Activated naive CD4-positive, alpha-beta T cell treated with anti-CD3 and anti-CD28 coated beads, Interleukin-2, amount 10 ng/mL, durations not matched to agents 7 days and 5 days (primary cell): ENCODE results near the gene RTCB.

Experiments
- CTCF ChIA-PET: fragments of 350-600 bp; sonication (Branson Sonifier 250); formaldehyde crosslinking; loops from one replicate; lab custom pipeline; 2021; ENCODE audit warnings: antibody characterized with exemption; lab: Charles Lee
- DNase-seq: peaks from one replicate; pipeline ENCODE4 v3.0.0-alpha.2; 2020
- H3K27ac Mint-ChIP-seq: one replicate; pipeline ENCODE4 v1.8.0; 2021; ENCODE audit warnings: mild to moderate bottlenecking, moderate library complexity, mixed read lengths
- H3K27me3 Mint-ChIP-seq: one replicate; pipeline ENCODE4 v1.8.0; 2021; ENCODE audit warnings: mild to moderate bottlenecking, mixed read lengths
- H3K36me3 Mint-ChIP-seq: one replicate; pipeline ENCODE4 v1.8.0; 2021; ENCODE audit warnings: mixed read lengths
- H3K4me1 Mint-ChIP-seq: one replicate; pipeline ENCODE4 v1.8.0; 2021; ENCODE audit warnings: mixed read lengths
- H3K4me3 Mint-ChIP-seq: one replicate; pipeline ENCODE4 v1.8.0; 2021; ENCODE audit warnings: mild to moderate bottlenecking, moderate library complexity, mixed read lengths
- H3K9me3 Mint-ChIP-seq: one replicate; pipeline ENCODE4 v1.8.0; 2021; ENCODE audit warnings: mixed read lengths

RTCB gene

GRCh38 chr22:32339190-32340012 is 72.6 kb downstream of the RTCB start:
- H3K27ac Mint-ChIP-seq: no peak overlapping the region
- H3K4me1 Mint-ChIP-seq: no peaks in the 10 kb centered on the region
- CTCF ChIA-PET: interaction anchor here (0.5 kb wide), 1 partner anchor 700 kb away, joined by 3 read pairs; no protein-coding TSS in a partner anchor

DNA sequence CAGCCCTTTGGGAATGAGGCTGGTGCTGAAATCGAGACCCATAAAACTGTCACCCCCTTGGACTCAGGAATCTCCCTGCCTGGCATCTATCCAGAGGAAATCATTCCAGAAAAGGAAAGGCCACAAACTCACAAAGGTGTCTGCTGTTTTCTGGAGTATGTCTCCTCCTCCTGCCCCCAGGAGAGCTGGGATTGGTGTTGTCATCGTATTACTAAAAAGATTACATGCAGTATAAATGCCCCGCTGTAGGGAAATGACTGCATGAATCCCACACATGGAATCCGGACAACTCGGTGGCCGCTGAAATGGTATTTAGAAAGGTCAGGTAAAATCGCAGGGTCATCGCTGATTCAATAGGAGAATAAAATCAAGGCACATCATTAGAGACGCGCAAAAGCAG is 73.3 kb downstream of the RTCB start:
- DNase-seq: no peak
- H3K4me1 Mint-ChIP-seq: no peaks in the 10 kb centered on the region
- H3K27ac Mint-ChIP-seq: no peak overlapping the region
- CTCF ChIA-PET: no interaction called here
- H3K27me3 Mint-ChIP-seq: peaks cover 55% of the 10 kb centered on the region
- H3K36me3 Mint-ChIP-seq: no peaks in the 10 kb centered on the region
- no peak overlapping the region for H3K4me3 Mint-ChIP-seq
- H3K9me3 Mint-ChIP-seq: no peaks in the 10 kb centered on the region

More at GRCh38 chr22:32339190-32340012, 72.6 kb downstream of the RTCB start:
- H3K36me3 Mint-ChIP-seq: no peaks in the 10 kb centered on the region
- H3K9me3 Mint-ChIP-seq: no peaks in the 10 kb centered on the region
- H3K27me3 Mint-ChIP-seq: peaks cover 54% of the 10 kb centered on the region
- H3K4me3 Mint-ChIP-seq: no peak overlapping the region
- DNase-seq: no peak
